ENCODE results near the gene RGS12. TPM values are rescaled to one million over a fixed set of nuclear protein-coding genes. Genes with fewer than 3 reads are reported as not detected.
A peak's percentile ranks its signal among the peaks of the same experiment; 100 is the strongest.

RGS12 gene
- polyA plus RNA-seq, 3 donors, result 0.75 to 15.3 (median 2.7) TPM

DNA sequence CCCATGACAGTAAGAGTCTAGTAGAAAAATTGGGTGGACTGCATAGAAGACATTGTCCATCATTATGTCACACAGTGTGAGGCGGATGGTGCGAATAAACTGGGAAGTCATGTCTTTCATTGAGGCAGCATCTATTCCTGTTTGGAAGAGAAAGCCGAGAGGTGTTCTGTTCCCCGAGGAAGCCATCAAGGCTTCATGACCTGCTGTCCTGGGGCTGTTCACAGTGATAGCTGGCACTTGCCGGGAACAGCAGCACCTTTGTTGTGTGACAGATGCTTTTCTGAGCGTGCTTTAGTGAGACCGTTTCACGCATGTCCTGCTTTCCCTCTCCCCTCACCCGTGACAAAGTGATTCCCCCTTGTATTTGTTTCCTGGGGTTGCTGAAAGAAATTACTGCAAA lies 20.3 kb downstream of the RGS12 start:
- 98% methylated on average over 5 of the region's 9 CpGs for WGBS (ENCODE audit: insufficient coverage)
- Histone ChIP-seq H4K20me1 (ENCODE audit: insufficient read depth, low read length) (no peaks in the 10 kb centered on the region), H3K4me1 (ENCODE audit: control insufficient read depth in 1 of 2, insufficient read depth in 2 of 2, low read length in 2 of 2) (no peaks in the 10 kb centered on the region), H3K4me2 (replicated peaks; ENCODE audit: extremely low read depth, low read length, poor library complexity, severe bottlenecking) (no peak overlapping the region), H3K27me3 (ENCODE audit: control insufficient read depth in 2 of 2, insufficient read depth in 2 of 2, low read length in 2 of 2) (no peaks in the 10 kb centered on the region), H3K27ac (ENCODE audit: low read depth in 1 of 2, low read length in 2 of 2) (no peak overlapping the region), H3K9ac (ENCODE audit: insufficient read depth, low read length, poor library complexity, severe bottlenecking) (no peak overlapping the region), H3K79me2 (ENCODE audit: insufficient read depth, low read length) (no peaks in the 10 kb centered on the region), H2AFZ (ENCODE audit: insufficient read depth, low read depth, low read length, poor library complexity, severe bottlenecking) (no peak overlapping the region), H3K4me3 (replicated peaks in 1 of 3; ENCODE audit: low read depth in 2 of 3, low read length in 3 of 3) (no peak overlapping the region), H3K36me3 (replicated peaks in 1 of 2; ENCODE audit: control insufficient read depth in 1 of 2, insufficient read depth in 2 of 2, low read length in 2 of 2) (no peaks in the 10 kb centered on the region), H3K9me3 (replicated peaks in 1 of 2; ENCODE audit: control insufficient read depth in 1 of 2, insufficient read depth in 1 of 2, low read length in 2 of 2) (no peaks in the 10 kb centered on the region)
- Mint-ChIP-seq H3K4me1 (no peaks in the 10 kb centered on the region), H3K27ac (no peak overlapping the region), H3K27me3 (ENCODE audit: low read depth in 3 of 3) (peaks cover 0 to 7% (median 0%) of the 10 kb centered on the region in 3 donors), H3K9me3 (peaks cover 0 to 2% (median 0%) of the 10 kb centered on the region in 7 donors), H3K4me3 (no peak overlapping the region), H3K36me3 (peaks cover 3 to 9% of the 10 kb centered on the region in 2 donors)
- DNase-seq, result no peak
- TF ChIP-seq CTCF (IDR thresholded peaks at IDR 0.05), result no peak
- intact Hi-C loops (cut with micrococcal nuclease), result no loop called here

DNA sequence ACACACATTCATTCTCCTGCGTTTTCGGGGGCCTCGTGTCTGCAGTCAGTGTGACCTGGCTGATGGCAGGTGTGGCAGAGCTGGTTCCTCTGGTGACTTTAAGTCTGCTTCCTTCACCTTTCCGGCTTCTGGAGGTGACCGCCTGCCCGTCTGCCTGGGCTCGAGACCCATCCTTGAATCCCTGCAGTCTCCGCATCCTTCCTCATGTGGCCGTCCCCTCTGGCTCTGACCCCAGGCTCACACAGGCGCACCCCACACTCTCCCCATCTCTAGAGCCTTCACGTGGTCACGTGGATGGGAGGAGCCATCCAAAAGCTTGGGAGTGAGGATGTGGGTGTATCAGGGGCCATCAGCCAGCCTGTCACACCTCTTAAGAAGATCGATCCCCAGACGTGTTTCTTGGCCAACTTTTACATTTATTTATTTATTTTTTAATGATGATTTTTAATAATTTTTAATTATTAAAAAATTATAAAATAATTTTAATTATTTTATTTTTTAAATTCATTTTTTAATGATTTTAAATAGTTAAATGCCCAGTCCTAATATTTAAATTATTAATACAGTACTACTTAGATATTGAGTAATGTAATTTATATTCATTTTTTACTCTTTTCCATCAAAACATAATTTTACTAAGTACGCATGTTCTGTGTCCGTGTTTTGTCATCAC lies 20.9 kb downstream of the RGS12 start:
- Mint-ChIP-seq H3K4me3 (no peak overlapping the region), H3K27ac (peak overlapping the region in 1 of 7 donors; percentile 43), H3K27me3 (ENCODE audit: low read depth in 3 of 3) (peaks cover 0 to 6% (median 1%) of the 10 kb centered on the region in 3 donors), H3K9me3 (peaks cover 0 to 2% (median 0%) of the 10 kb centered on the region in 7 donors), H3K4me1 (no peaks in the 10 kb centered on the region), H3K36me3 (peaks cover 3 to 11% of the 10 kb centered on the region in 2 donors)
- H2AFZ ChIP-seq (ENCODE audit: insufficient read depth, low read depth, low read length, poor library complexity, severe bottlenecking), result no peak overlapping the region
- no peaks in the 10 kb centered on the region for H4K20me1 ChIP-seq (ENCODE audit: insufficient read depth, low read length)
- no peak overlapping the region for H3K27ac ChIP-seq (ENCODE audit: low read depth in 1 of 2, low read length in 2 of 2)
- WGBS (ENCODE audit: insufficient coverage), result 93% methylated on average over 8 of the region's 16 CpGs
- no peaks in the 10 kb centered on the region for H3K36me3 ChIP-seq (replicated peaks in 1 of 2; ENCODE audit: control insufficient read depth in 1 of 2, insufficient read depth in 2 of 2, low read length in 2 of 2)
- intact Hi-C loops (cut with micrococcal nuclease), result no loop called here
- no peaks in the 10 kb centered on the region for H3K9me3 ChIP-seq (replicated peaks in 1 of 2; ENCODE audit: control insufficient read depth in 1 of 2, insufficient read depth in 1 of 2, low read length in 2 of 2)
- TF ChIP-seq CTCF (IDR thresholded peaks at IDR 0.05), result no peak
- no peak for DNase-seq
- no peak overlapping the region for H3K4me3 ChIP-seq (replicated peaks in 1 of 3; ENCODE audit: low read depth in 2 of 3, low read length in 3 of 3)
- no peaks in the 10 kb centered on the region for H3K27me3 ChIP-seq (ENCODE audit: control insufficient read depth in 2 of 2, insufficient read depth in 2 of 2, low read length in 2 of 2)
- no peak overlapping the region for H3K4me2 ChIP-seq (replicated peaks; ENCODE audit: extremely low read depth, low read length, poor library complexity, severe bottlenecking)
- no peaks in the 10 kb centered on the region for H3K79me2 ChIP-seq (ENCODE audit: insufficient read depth, low read length)
- no peak overlapping the region for H3K9ac ChIP-seq (ENCODE audit: insufficient read depth, low read length, poor library complexity, severe bottlenecking)
- no peaks in the 10 kb centered on the region for H3K4me1 ChIP-seq (ENCODE audit: control insufficient read depth in 1 of 2, insufficient read depth in 2 of 2, low read length in 2 of 2)
